ENCODE results near the gene CPA1.

The CPA1 gene

GRCh38 chr7:130356121-130356875, 24.0 kb upstream of the CPA1 start:
- DNase-seq (ENCODE audit: low spot score), result peak; percentile 83

GRCh38 chr7:130356876-130357611, 23.2 kb upstream of the CPA1 start:
- peak; percentile 46 for DNase-seq (ENCODE audit: low spot score)

- no peak for DNase-seq (ENCODE audit: low spot score)
Observed at GRCh38 chr7:130358471-130358870, 21.8 kb upstream of the CPA1 start.

GRCh38 chr7:130359276-130359857, 20.9 kb upstream of the CPA1 start:
- no peak for DNase-seq (ENCODE audit: low spot score)

GRCh38 chr7:130360518-130360917, 19.8 kb upstream of the CPA1 start:
- no peak for DNase-seq (ENCODE audit: low spot score)

GRCh38 chr7:130361681-130362080, 18.6 kb upstream of the CPA1 start:
- DNase-seq (ENCODE audit: low spot score), result no peak

- no peak for DNase-seq (ENCODE audit: low spot score)
Observed at GRCh38 chr7:130362251-130362816, 18.0 kb upstream of the CPA1 start.

- peak; percentile 76 for DNase-seq (ENCODE audit: low spot score)
Observed at GRCh38 chr7:130363026-130363847, 17.1 kb upstream of the CPA1 start.

- DNase-seq (ENCODE audit: low spot score), result no peak
Observed at GRCh38 chr7:130364451-130364850, 15.8 kb upstream of the CPA1 start.

- no peak for DNase-seq (ENCODE audit: low spot score)
Observed at GRCh38 chr7:130365088-130365487, 15.2 kb upstream of the CPA1 start.

GRCh38 chr7:130365511-130366441, 14.5 kb upstream of the CPA1 start:
- peak; percentile 61 for DNase-seq (ENCODE audit: low spot score)

- no peak for DNase-seq (ENCODE audit: low spot score)
Observed at GRCh38 chr7:130366564-130366963, 13.7 kb upstream of the CPA1 start.

- no peak for DNase-seq (ENCODE audit: low spot score)
Observed at GRCh38 chr7:130367088-130367755, 13.1 kb upstream of the CPA1 start.

GRCh38 chr7:130367836-130368746, 12.2 kb upstream of the CPA1 start:
- no peak for DNase-seq (ENCODE audit: low spot score)

GRCh38 chr7:130369110-130369711, 11.1 kb upstream of the CPA1 start:
- peak; percentile 65 for DNase-seq (ENCODE audit: low spot score)

- DNase-seq (ENCODE audit: low spot score), result no peak
Observed at GRCh38 chr7:130369831-130370550, 10.3 kb upstream of the CPA1 start.

- DNase-seq (ENCODE audit: low spot score), result no peak
Observed at GRCh38 chr7:130371046-130371445, 9.2 kb upstream of the CPA1 start.
